Hepatocyte (in vitro differentiated cells): ENCODE results near the gene KLK5.

Experiments
- CTCF ChIP-seq: fragments of 200-600 bp; sonication (generic); IDR thresholded peaks from 2 replicates; pipeline ENCODE4 v1.5.1; 2016; ENCODE audit warnings: antibody characterized with exemption, mild to moderate bottlenecking; ENCODE audit not compliant: poor library complexity
- EZH2phosphoT487 ChIP-seq: fragments of 200-600 bp; sonication (generic); IDR thresholded peaks from one replicate; pipeline ENCODE4 v1.6.1; 2018; ENCODE audit warnings: antibody characterized with exemption, mild to moderate bottlenecking, low read depth, moderate library complexity; ENCODE audit not compliant: unreplicated experiment, severe bottlenecking

GRCh38 chr19:51000981-51001380 is 48.1 kb upstream of the KLK5 start:
- TF ChIP-seq CTCF (no peak), EZH2phosphoT487 (no peak)
